Endodermal cell (in vitro differentiated cells): ENCODE results near the gene CHID1. TPM values are rescaled to one million over a fixed set of nuclear protein-coding genes. Genes with fewer than 3 reads are reported as not detected.

Experiments
- DNase-seq: peaks from one replicate; pipeline ENCODE4 v3.0.0-alpha.2; 2017
- H3K27ac ChIP-seq: 2 replicates; pipeline ENCODE4 v1.5.1; 2013; ENCODE audit warnings: mild to moderate bottlenecking, low read depth, low read length, moderate library complexity
- H3K27me3 ChIP-seq: 2 replicates; pipeline ENCODE4 v1.6.1; 2013; ENCODE audit warnings: mild to moderate bottlenecking, low read length, moderate library complexity; ENCODE audit not compliant: insufficient read depth, control insufficient read depth, poor library complexity, severe bottlenecking
- H3K36me3 ChIP-seq: 2 replicates; pipeline ENCODE4 v1.7.0; 2013; ENCODE audit warnings: mild to moderate bottlenecking, low read length, moderate library complexity; ENCODE audit not compliant: control insufficient read depth, insufficient read depth
- H3K4me1 ChIP-seq: one replicate; pipeline ENCODE4 v1.7.0; 2013; ENCODE audit warnings: low read length; ENCODE audit not compliant: control insufficient read depth, insufficient read depth
- H3K4me3 ChIP-seq: 2 replicates; pipeline ENCODE4 v1.5.1; 2013; ENCODE audit warnings: mild to moderate bottlenecking, low read length, moderate library complexity
- H3K9ac ChIP-seq: 2 replicates; pipeline ENCODE4 v1.6.1; 2013; ENCODE audit warnings: mild to moderate bottlenecking, low read length, moderate library complexity; ENCODE audit not compliant: poor library complexity, severe bottlenecking; ENCODE audit errors: extremely low read depth
- H3K9me3 ChIP-seq: 2 replicates; pipeline ENCODE4 v1.6.1; 2013; ENCODE audit warnings: mild to moderate bottlenecking, low read length, moderate library complexity; ENCODE audit not compliant: control insufficient read depth
- H3K27ac Mint-ChIP-seq: 2 replicates; pipeline ENCODE4 v1.8.0; 2020; ENCODE audit warnings: mixed read lengths
- H3K27me3 Mint-ChIP-seq: 2 replicates; pipeline ENCODE4 v1.8.0; 2021; ENCODE audit warnings: mild to moderate bottlenecking, mixed read lengths; ENCODE audit not compliant: insufficient read depth
- H3K36me3 Mint-ChIP-seq: 2 replicates; pipeline ENCODE4 v1.8.0; 2020; ENCODE audit warnings: low read depth, mixed read lengths
- H3K4me1 Mint-ChIP-seq: 2 replicates; pipeline ENCODE4 v1.8.0; 2020; ENCODE audit warnings: mixed read lengths
- H3K4me3 Mint-ChIP-seq: 2 replicates; pipeline ENCODE4 v1.8.0; 2020; ENCODE audit warnings: mild to moderate bottlenecking, moderate library complexity, mixed read lengths
- H3K9me3 Mint-ChIP-seq: 2 replicates; pipeline ENCODE4 v1.8.0; 2020; ENCODE audit warnings: mild to moderate bottlenecking, mixed read lengths
- CTCF ChIP-seq: fragments of 200-600 bp; sonication (generic); conservative IDR thresholded peaks from 2 replicates; pipeline ENCODE4 v1.5.0; 2021; ENCODE audit warnings: antibody characterized with exemption, mild to moderate bottlenecking
- WGBS, 2 experiments: methylation state at CpG; one replicate each; pipeline versions ENCODE4 v1.1.5 to v1.1.7; 2013; ENCODE audit warnings: missing lambda C conversion rate in 2 of 2, mixed read lengths in 1 of 2; ENCODE audit not compliant: insufficient coverage in 1 of 2, insufficient read length in 1 of 2; 5-methylcytosine and 5-hydroxymethylcytosine counted together
- long read RNA-seq, 4 experiments: library from polyadenylated mRNA in 2 of 4; library from RNA in 1 of 4; library from capped mRNA in 1 of 4; stranded (forward) in 3 of 4; unstranded in 1 of 4; transcript quantifications; one replicate each; pipeline ENCODE4 v2.0.0, GENCODE V29; 2020 to 2021; ENCODE audit warnings: inconsistent platforms in 1 of 4
- polyA plus RNA-seq, 2 experiments: library from polyadenylated mRNA; stranded (reverse); fragments of 50-300 nt; gene quantifications; one replicate each; pipeline ENCODE4 v1.2.3, GENCODE V29; 2013
- total RNA-seq, 2 donors: library from RNA; stranded (reverse); fragmentation: NEBNext Ultra II Directional in 1 of 2; extraction: Animal tissue kit (Norgen Biotek cat#: 25700) in 1 of 2; gene quantifications; 2 replicates in 1 of 2; 3 replicates in 1 of 2; pipeline ENCODE4 v1.2.1, GENCODE V29; 2021

Gene CHID1
- 10 to 100 TPM; 82.0 to 83.5 TPM for total RNA-seq
- 63.9 TPM for polyA plus RNA-seq (2013, experiment 1 of 2)
- 63.6 TPM for polyA plus RNA-seq (2013, experiment 2 of 2)
- long read RNA-seq, experiment 1, transcript CHID1-201 (13 exons, 3,374 nt) = major isoform, 9 of 38 reads
- long read RNA-seq, experiment 1, partial matches to known transcripts = 16 of 38 reads
- long read RNA-seq, experiment 1, other reads (novel, unspliced or antisense) = 11 of 38 reads
- long read RNA-seq, experiment 2, transcript CHID1-203 (14 exons, 1,477 nt) = minor isoform, 23 of 129 reads
- long read RNA-seq, experiment 2, transcript CHID1-202 (12 exons, 1,289 nt) = minor isoform, 21 of 129 reads
- long read RNA-seq, experiment 2, transcript CHID1-201 (13 exons, 3,374 nt) = major isoform, 43 of 129 reads
- long read RNA-seq, experiment 2, partial matches to known transcripts = 22 of 129 reads
- long read RNA-seq, experiment 2, other reads (novel, unspliced or antisense) = 20 of 129 reads
- long read RNA-seq, experiment 3, transcript CHID1-202 (12 exons, 1,289 nt) = minor isoform, 21 of 429 reads
- long read RNA-seq, experiment 3, transcript CHID1-201 (13 exons, 3,374 nt) = major isoform, 216 of 429 reads
- long read RNA-seq, experiment 3, transcript CHID1-203 (14 exons, 1,477 nt) = minor isoform, 71 of 429 reads
- long read RNA-seq, experiment 3, partial matches to known transcripts = 58 of 429 reads
- long read RNA-seq, experiment 3, other reads (novel, unspliced or antisense) = 61 of 429 reads
- long read RNA-seq, experiment 4, transcript CHID1-202 (12 exons, 1,289 nt) = minor isoform, 31 of 189 reads
- long read RNA-seq, experiment 4, transcript CHID1-201 (13 exons, 3,374 nt) = major isoform, 82 of 189 reads
- long read RNA-seq, experiment 4, transcript CHID1-203 (14 exons, 1,477 nt) = minor isoform, 31 of 189 reads
- long read RNA-seq, experiment 4, partial matches to known transcripts = 15 of 189 reads
- long read RNA-seq, experiment 4, other reads (novel, unspliced or antisense) = 28 of 189 reads

GRCh38 chr11:910589-911030 lies at the start of gene CHID1:
Gene CHID1, minus strand, starts transcription at chr11:910810. Its CDS starts 5,994 bp downstream, at chr11:904816.
- H3K4me3 ChIP-seq = peak within 1 kb of the TSS; percentile 83
- H3K36me3 ChIP-seq = peaks cover 6% of the 10 kb centered on the region
- H3K36me3 Mint-ChIP-seq = peaks cover 10% of the 10 kb centered on the region
- peaks cover 6% of the 10 kb centered on the region for H3K4me1 Mint-ChIP-seq
- DNase-seq = peak; percentile 98
- H3K27me3 ChIP-seq = no peaks in the 10 kb centered on the region
- H3K27ac Mint-ChIP-seq = peak within 1 kb of the TSS; percentile 74
- peak within 1 kb of the TSS; percentile 57 for H3K9ac ChIP-seq
- H3K9me3 ChIP-seq = no peaks in the 10 kb centered on the region
- peak within 1 kb of the TSS; percentile 44 for H3K27ac ChIP-seq
- peaks cover 6% of the 10 kb centered on the region for H3K4me1 ChIP-seq
- H3K4me3 Mint-ChIP-seq = peak within 1 kb of the TSS; percentile 84
- no peaks in the 10 kb centered on the region for H3K27me3 Mint-ChIP-seq
- TF ChIP-seq CTCF = no peak
- H3K9me3 Mint-ChIP-seq = no peaks in the 10 kb centered on the region
- WGBS, 2 experiments = 0% methylated on average over 25 to 59 of the region's 59 CpGs

- 90 to 97% methylated on average over 7 to 10 of the region's 10 CpGs for WGBS, 2 experiments
- peaks cover 12% of the 10 kb centered on the region for H3K4me1 Mint-ChIP-seq
These were observed 49.0 kb upstream of the CHID1 start for GRCh38 chr11:959608-960007.

More at GRCh38 chr11:959608-960007, 49.0 kb upstream of the CHID1 start:
- TF ChIP-seq CTCF = no peak
- H3K9me3 Mint-ChIP-seq = peaks cover 6% of the 10 kb centered on the region
- peaks cover 53% of the 10 kb centered on the region for H3K36me3 Mint-ChIP-seq
- no peak overlapping the region for H3K27ac Mint-ChIP-seq
- H3K4me1 ChIP-seq = peaks cover 9% of the 10 kb centered on the region
- no peak overlapping the region for H3K9ac ChIP-seq
- no peak overlapping the region for H3K4me3 ChIP-seq
- DNase-seq = no peak
- H3K27ac ChIP-seq = no peak overlapping the region
- H3K9me3 ChIP-seq = peaks cover 8% of the 10 kb centered on the region
- no peak overlapping the region for H3K4me3 Mint-ChIP-seq
- H3K27me3 ChIP-seq = no peaks in the 10 kb centered on the region
- H3K36me3 ChIP-seq = peaks cover 62% of the 10 kb centered on the region
- no peaks in the 10 kb centered on the region for H3K27me3 Mint-ChIP-seq
